ENCODE data around the gene PIGS. TPM values are rescaled to one million over a fixed set of nuclear protein-coding genes. Genes with fewer than 3 reads are reported as not detected.

The PIGS gene
- total and polyA plus RNA-seq, 2 of the 13 experiments (the other 11 are each of a cell fraction or from before 2014, with no cell fraction given) = 31.7 to 42.6 TPM

DNA sequence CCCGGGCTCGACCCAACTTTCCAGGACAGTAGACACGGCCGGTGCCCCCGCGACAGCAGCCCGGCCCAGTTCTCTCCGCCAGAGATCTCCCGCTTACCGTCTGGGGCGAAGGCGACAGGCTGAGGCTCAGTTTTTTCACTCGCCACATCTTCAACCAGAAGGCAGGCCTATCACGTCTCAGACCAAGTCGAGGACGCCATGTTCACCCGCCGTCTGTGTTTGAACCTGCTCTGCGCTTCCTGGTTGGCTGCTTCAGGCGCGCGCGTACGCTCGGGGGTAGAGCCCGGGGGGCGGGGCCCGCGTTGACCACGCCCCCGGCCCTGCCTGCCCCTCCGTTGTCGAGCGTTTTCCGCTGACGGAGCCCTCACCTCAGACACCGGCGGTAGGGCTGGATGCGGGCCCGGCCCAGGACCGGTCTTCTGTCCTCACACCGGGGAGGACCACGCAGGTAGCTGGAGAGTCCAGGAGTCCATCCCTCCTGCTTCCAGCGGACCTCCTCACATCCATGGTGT is 27.5 kb upstream of the PIGS start, which contains the start of gene SPAG5 (continued):
- peak; percentile 26; the same call in 1 of the 2 replicates for TF ChIP-seq ZBTB38 (CRISPR knock-in tag; IDR thresholded peaks at IDR 0.05)
- no peak; the same call in 1 of the 2 replicates for TF ChIP-seq NFKB2 (CRISPR knock-in tag; IDR thresholded peaks at IDR 0.05; ENCODE audit: borderline replicate concordance)
- TF ChIP-seq ZSCAN20 (CRISPR knock-in tag; IDR thresholded peaks at IDR 0.05; ENCODE audit: borderline replicate concordance) = no peak
- no peak for TF ChIP-seq ZNF7 (CRISPR knock-in tag; IDR thresholded peaks at IDR 0.05)
- peak; percentile 66; the same call in 1 of the 2 replicates for TF ChIP-seq CAMTA2 (CRISPR knock-in tag; IDR thresholded peaks at IDR 0.05; ENCODE audit: borderline replicate concordance)
- TF ChIP-seq EED (CRISPR knock-in tag; IDR thresholded peaks at IDR 0.05) = no peak; the same call in 1 of the 2 replicates
- no peak for TF ChIP-seq ZNF746 (CRISPR knock-in tag; IDR thresholded peaks at IDR 0.05)
- no peak for TF ChIP-seq ZNF609 (CRISPR knock-in tag; IDR thresholded peaks at IDR 0.05; ENCODE audit: borderline replicate concordance)
- no peak for TF ChIP-seq ZNF557 (CRISPR knock-in tag; IDR thresholded peaks at IDR 0.05)
- TF ChIP-seq ZNF562 (CRISPR knock-in tag; IDR thresholded peaks at IDR 0.05; ENCODE audit: borderline replicate concordance) = no peak
- TF ChIP-seq DMAP1 (CRISPR knock-in tag; IDR thresholded peaks at IDR 0.05) = peak; percentile 50
- TF ChIP-seq ZNF563 (CRISPR knock-in tag; IDR thresholded peaks at IDR 0.05) = peak; percentile 65; the same call in 1 of the 2 replicates
- TF ChIP-seq TMF1 (CRISPR knock-in tag; IDR thresholded peaks at IDR 0.05; ENCODE audit: low read depth) = no peak; the same call in 1 of the 2 replicates
- TF ChIP-seq, protein P1, sequence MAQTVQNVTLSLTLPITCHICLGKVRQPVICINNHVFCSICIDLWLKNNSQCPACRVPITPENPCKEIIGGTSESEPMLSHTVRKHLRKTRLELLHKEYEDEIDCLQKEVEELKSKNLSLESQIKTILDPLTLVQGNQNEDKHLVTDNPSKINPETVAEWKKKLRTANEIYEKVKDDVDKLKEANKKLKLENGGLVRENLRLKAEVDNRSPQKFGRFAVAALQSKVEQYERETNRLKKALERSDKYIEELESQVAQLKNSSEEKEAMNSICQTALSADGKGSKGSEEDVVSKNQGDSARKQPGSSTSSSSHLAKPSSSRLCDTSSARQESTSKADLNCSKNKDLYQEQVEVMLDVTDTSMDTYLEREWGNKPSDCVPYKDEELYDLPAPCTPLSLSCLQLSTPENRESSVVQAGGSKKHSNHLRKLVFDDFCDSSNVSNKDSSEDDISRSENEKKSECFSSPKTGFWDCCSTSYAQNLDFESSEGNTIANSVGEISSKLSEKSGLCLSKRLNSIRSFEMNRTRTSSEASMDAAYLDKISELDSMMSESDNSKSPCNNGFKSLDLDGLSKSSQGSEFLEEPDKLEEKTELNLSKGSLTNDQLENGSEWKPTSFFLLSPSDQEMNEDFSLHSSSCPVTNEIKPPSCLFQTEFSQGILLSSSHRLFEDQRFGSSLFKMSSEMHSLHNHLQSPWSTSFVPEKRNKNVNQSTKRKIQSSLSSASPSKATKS (CRISPR knock-in tag; IDR thresholded peaks at IDR 0.05) = no peak
- no peak for TF ChIP-seq ZNF224 (CRISPR knock-in tag; IDR thresholded peaks at IDR 0.05)
- TF ChIP-seq, protein P2, sequence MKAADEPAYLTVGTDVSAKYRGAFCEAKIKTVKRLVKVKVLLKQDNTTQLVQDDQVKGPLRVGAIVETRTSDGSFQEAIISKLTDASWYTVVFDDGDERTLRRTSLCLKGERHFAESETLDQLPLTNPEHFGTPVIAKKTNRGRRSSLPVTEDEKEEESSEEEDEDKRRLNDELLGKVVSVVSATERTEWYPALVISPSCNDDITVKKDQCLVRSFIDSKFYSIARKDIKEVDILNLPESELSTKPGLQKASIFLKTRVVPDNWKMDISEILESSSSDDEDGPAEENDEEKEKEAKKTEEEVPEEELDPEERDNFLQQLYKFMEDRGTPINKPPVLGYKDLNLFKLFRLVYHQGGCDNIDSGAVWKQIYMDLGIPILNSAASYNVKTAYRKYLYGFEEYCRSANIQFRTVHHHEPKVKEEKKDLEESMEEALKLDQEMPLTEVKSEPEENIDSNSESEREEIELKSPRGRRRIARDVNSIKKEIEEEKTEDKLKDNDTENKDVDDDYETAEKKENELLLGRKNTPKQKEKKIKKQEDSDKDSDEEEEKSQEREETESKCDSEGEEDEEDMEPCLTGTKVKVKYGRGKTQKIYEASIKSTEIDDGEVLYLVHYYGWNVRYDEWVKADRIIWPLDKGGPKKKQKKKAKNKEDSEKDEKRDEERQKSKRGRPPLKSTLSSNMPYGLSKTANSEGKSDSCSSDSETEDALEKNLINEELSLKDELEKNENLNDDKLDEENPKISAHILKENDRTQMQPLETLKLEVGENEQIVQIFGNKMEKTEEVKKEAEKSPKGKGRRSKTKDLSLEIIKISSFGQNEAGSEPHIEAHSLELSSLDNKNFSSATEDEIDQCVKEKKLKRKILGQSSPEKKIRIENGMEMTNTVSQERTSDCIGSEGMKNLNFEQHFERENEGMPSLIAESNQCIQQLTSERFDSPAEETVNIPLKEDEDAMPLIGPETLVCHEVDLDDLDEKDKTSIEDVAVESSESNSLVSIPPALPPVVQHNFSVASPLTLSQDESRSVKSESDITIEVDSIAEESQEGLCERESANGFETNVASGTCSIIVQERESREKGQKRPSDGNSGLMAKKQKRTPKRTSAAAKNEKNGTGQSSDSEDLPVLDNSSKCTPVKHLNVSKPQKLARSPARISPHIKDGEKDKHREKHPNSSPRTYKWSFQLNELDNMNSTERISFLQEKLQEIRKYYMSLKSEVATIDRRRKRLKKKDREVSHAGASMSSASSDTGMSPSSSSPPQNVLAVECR (CRISPR knock-in tag; IDR thresholded peaks at IDR 0.05; ENCODE audit: borderline replicate concordance) = peak; percentile 85; the same call in 1 of the 2 replicates
- peak; percentile 29; the same call in 1 of the 2 replicates for TF ChIP-seq BCL6 (CRISPR knock-in tag; IDR thresholded peaks at IDR 0.05)
- no peak for TF ChIP-seq TGIF2 (CRISPR knock-in tag; IDR thresholded peaks at IDR 0.05)
- TF ChIP-seq ZNF713 (CRISPR knock-in tag; IDR thresholded peaks at IDR 0.05) = no peak
- no peak for TF ChIP-seq ZNF83 (CRISPR knock-in tag; IDR thresholded peaks at IDR 0.05; ENCODE audit: borderline replicate concordance)
